ENCODE data around the gene ZNF124. TPM values are rescaled to one million over a fixed set of nuclear protein-coding genes. Genes with fewer than 3 reads are reported as not detected.
"Not testable (repeated sequence)": the region's sequence is repeated elsewhere in the genome, so short reads cannot be mapped to it uniquely, and the experiment has no call there.

Gene ZNF124
- 7.5 TPM for total RNA-seq

GRCh38 chr1:247171875-247172563 is at the start of gene ZNF124:
Gene ZNF124, minus strand, starts transcription at chr1:247172020. Its CDS starts 143 bp downstream, at chr1:247171877.
- ATAC-seq = peak; percentile 100

GRCh38 chr1:247220280-247220679 is 48.5 kb upstream of the ZNF124 start:
- not testable (repeated sequence) for ATAC-seq

GRCh38 chr1:247218121-247218651 is 46.4 kb upstream of the ZNF124 start:
- no peak for ATAC-seq

GRCh38 chr1:247216261-247216660 is 44.4 kb upstream of the ZNF124 start:
- no peak for ATAC-seq

- ATAC-seq = no peak
Measured at GRCh38 chr1:247212627-247213617, 41.1 kb upstream of the ZNF124 start.

GRCh38 chr1:247212012-247212411 is 40.2 kb upstream of the ZNF124 start:
- no peak for ATAC-seq

GRCh38 chr1:247211339-247211738 is 39.5 kb upstream of the ZNF124 start:
- no peak for ATAC-seq

GRCh38 chr1:247210376-247211117 is 38.7 kb upstream of the ZNF124 start:
- peak; percentile 100 for ATAC-seq

- ATAC-seq = no peak
Measured at GRCh38 chr1:247210062-247210375, 38.2 kb upstream of the ZNF124 start.

- no peak for ATAC-seq
Measured at GRCh38 chr1:247209396-247209795, 37.6 kb upstream of the ZNF124 start.

GRCh38 chr1:247204177-247204647 is 32.4 kb upstream of the ZNF124 start:
- ATAC-seq = no peak

GRCh38 chr1:247198781-247199180 is 27.0 kb upstream of the ZNF124 start:
- no peak for ATAC-seq

GRCh38 chr1:247193958-247194357 is 22.1 kb upstream of the ZNF124 start:
- ATAC-seq = no peak

- no peak for ATAC-seq
Measured at GRCh38 chr1:247189981-247190798, 18.4 kb upstream of the ZNF124 start.

GRCh38 chr1:247185667-247186066 is 13.8 kb upstream of the ZNF124 start:
- ATAC-seq = no peak

GRCh38 chr1:247184254-247184653 is 12.4 kb upstream of the ZNF124 start:
- ATAC-seq = no peak

- ATAC-seq = no peak
Measured at GRCh38 chr1:247182994-247183393, 11.2 kb upstream of the ZNF124 start.

- no peak for ATAC-seq
Measured at GRCh38 chr1:247180581-247180980, 8.8 kb upstream of the ZNF124 start.

GRCh38 chr1:247177755-247178154 is 5.9 kb upstream of the ZNF124 start:
- ATAC-seq = no peak

GRCh38 chr1:247175458-247175857 is 3.6 kb upstream of the ZNF124 start:
- no peak for ATAC-seq

- ATAC-seq = no peak
Measured at GRCh38 chr1:247173431-247173830, 1.6 kb upstream of the ZNF124 start.

GRCh38 chr1:247172996-247173395 is 1.2 kb upstream of the ZNF124 start:
- ATAC-seq = peak; percentile 24

All from esophagus mucosa (tissue), 1 donor.